H9 (cell line): ENCODE data around the gene PGBD1. TPM values are rescaled to one million over a fixed set of nuclear protein-coding genes. Genes with fewer than 3 reads are reported as not detected.
A peak's percentile ranks its signal among the peaks of the same experiment; 100 is the strongest.

Source experiments
- DNase-seq: peaks from one replicate; pipeline ENCODE4 v3.0.0-alpha.2; 2017
- H2AFZ ChIP-seq: one replicate; pipeline ENCODE4 v1.6.1; 2013; ENCODE audit warnings: mild to moderate bottlenecking, low read length, control low read depth, moderate library complexity
- H2AK5ac ChIP-seq: 2 replicates; pipeline ENCODE4 v1.6.1; 2013; ENCODE audit warnings: low read length, control low read depth, mixed read lengths; ENCODE audit not compliant: insufficient read length
- H2BK120ac ChIP-seq: one replicate; pipeline ENCODE4 v1.6.1; 2013; ENCODE audit warnings: low read depth, mild to moderate bottlenecking, low read length, control low read depth, inconsistent platforms; ENCODE audit not compliant: poor library complexity, severe bottlenecking
- H2BK12ac ChIP-seq: 2 replicates; pipeline ENCODE4 v1.6.1; 2013; ENCODE audit warnings: low read length, control low read depth, mixed read lengths, low read depth; ENCODE audit not compliant: insufficient read length
- H2BK15ac ChIP-seq: 2 replicates; pipeline ENCODE4 v1.6.1; 2013; ENCODE audit warnings: low read depth, low read length, control low read depth
- H2BK20ac ChIP-seq: one replicate; pipeline ENCODE4 v1.6.1; 2013; ENCODE audit warnings: low read depth, mild to moderate bottlenecking, low read length, control low read depth, inconsistent platforms; ENCODE audit not compliant: poor library complexity, severe bottlenecking
- H2BK5ac ChIP-seq: 2 replicates; pipeline ENCODE4 v1.6.1; 2013; ENCODE audit warnings: low read length, control low read depth, mixed read lengths; ENCODE audit not compliant: insufficient read length
- H3K14ac ChIP-seq: 2 replicates; pipeline ENCODE4 v1.6.1; 2013; ENCODE audit warnings: low read length, control low read depth; ENCODE audit not compliant: insufficient read depth
- H3K18ac ChIP-seq: 2 replicates; pipeline ENCODE4 v1.6.1; 2013; ENCODE audit warnings: low read depth, mild to moderate bottlenecking, mixed read lengths, low read length, control low read depth; ENCODE audit not compliant: insufficient read length
- H3K23ac ChIP-seq: 2 replicates; pipeline ENCODE4 v1.6.1; 2013; ENCODE audit warnings: low read length, control low read depth, mixed read lengths, low read depth; ENCODE audit not compliant: insufficient read length
- H3K23me2 ChIP-seq: 2 replicates; pipeline ENCODE4 v1.6.1; 2013; ENCODE audit warnings: low read depth, mild to moderate bottlenecking, mixed read lengths, low read length, control low read depth; ENCODE audit not compliant: insufficient read length, poor library complexity, severe bottlenecking
- H3K27ac ChIP-seq: 2 replicates; pipeline ENCODE4 v1.5.1; 2013; ENCODE audit warnings: low read length, control low read depth, mixed read lengths, low read depth; ENCODE audit not compliant: insufficient read length
- H3K27me3 ChIP-seq: 2 replicates; pipeline ENCODE4 v1.6.1; 2013; ENCODE audit warnings: low read length, control low read depth, inconsistent platforms; ENCODE audit not compliant: insufficient read depth
- H3K4ac ChIP-seq: 2 replicates; pipeline ENCODE4 v1.6.1; 2013; ENCODE audit warnings: low read depth, mild to moderate bottlenecking, control low read depth, inconsistent platforms, low read length, moderate library complexity
- H3K4me1 ChIP-seq: 2 replicates; pipeline ENCODE4 v1.6.1; 2013; ENCODE audit warnings: low read length, control low read depth, inconsistent platforms; ENCODE audit not compliant: insufficient read depth
- H3K4me2 ChIP-seq: 2 replicates; pipeline ENCODE4 v1.6.1; 2013; ENCODE audit warnings: low read length, control low read depth, mixed read lengths; ENCODE audit not compliant: insufficient read length, insufficient read depth
- H3K56ac ChIP-seq: 2 replicates; pipeline ENCODE4 v1.6.1; 2013; ENCODE audit warnings: low read depth, mild to moderate bottlenecking, mixed read lengths, low read length, control low read depth; ENCODE audit not compliant: insufficient read length
- H3K79me1 ChIP-seq: 2 replicates; pipeline ENCODE4 v1.6.1; 2013; ENCODE audit warnings: low read depth, mild to moderate bottlenecking, moderate library complexity, low read length, control low read depth, inconsistent platforms; ENCODE audit not compliant: insufficient read depth, poor library complexity, severe bottlenecking
- H3K79me2 ChIP-seq: 2 replicates; pipeline ENCODE4 v1.6.1; 2013; ENCODE audit warnings: low read length, control low read depth, inconsistent platforms; ENCODE audit not compliant: insufficient read depth
- H3K9ac ChIP-seq: 2 replicates; pipeline ENCODE4 v1.6.1; 2013; ENCODE audit warnings: low read length, control low read depth, mixed read lengths; ENCODE audit not compliant: insufficient read length; ENCODE audit errors: extremely low read depth
- H3K9me3 ChIP-seq: one replicate; pipeline ENCODE4 v1.6.1; 2013; ENCODE audit warnings: low read depth, low read length, inconsistent platforms; ENCODE audit not compliant: control insufficient read depth
- H3T11ph ChIP-seq: one replicate; pipeline ENCODE4 v1.6.1; 2013; ENCODE audit warnings: mild to moderate bottlenecking, low read length, control low read depth, inconsistent platforms
- H4K20me1 ChIP-seq: one replicate; pipeline ENCODE4 v1.6.1; 2013; ENCODE audit not compliant: control insufficient read depth, insufficient read length, insufficient read depth
- H4K5ac ChIP-seq: 2 replicates; pipeline ENCODE4 v1.6.1; 2013; ENCODE audit warnings: low read depth, mild to moderate bottlenecking, mixed read lengths, low read length, control low read depth; ENCODE audit not compliant: insufficient read length
- H4K8ac ChIP-seq: replicated peaks from 2 replicates; pipeline ENCODE4 v1.6.1; 2013; ENCODE audit warnings: low read length, control low read depth, mixed read lengths, low read depth; ENCODE audit not compliant: insufficient read length
- H4K91ac ChIP-seq: 2 replicates; pipeline ENCODE4 v1.6.1; 2013; ENCODE audit warnings: low read depth, mild to moderate bottlenecking, moderate library complexity, mixed read lengths, low read length, control low read depth; ENCODE audit not compliant: insufficient read length
- H3K27ac Mint-ChIP-seq, 3 experiments: 2 replicates in 2 of 3; 3 replicates in 1 of 3; pipeline ENCODE4 v1.8.0; 2020 to 2021; ENCODE audit warnings: mixed read lengths in 3 of 3, mild to moderate bottlenecking in 1 of 3, moderate library complexity in 1 of 3
- H3K27me3 Mint-ChIP-seq: 2 replicates; pipeline ENCODE4 v1.8.0; 2021; ENCODE audit warnings: low read depth, mild to moderate bottlenecking, moderate library complexity, mixed read lengths
- H3K36me3 Mint-ChIP-seq, 3 experiments: 2 replicates in 2 of 3; 3 replicates in 1 of 3; pipeline ENCODE4 v1.8.0; 2020 to 2021; ENCODE audit warnings: low read depth in 3 of 3, mixed read lengths in 3 of 3; ENCODE audit not compliant: insufficient read depth in 1 of 3
- H3K4me1 Mint-ChIP-seq, 2 experiments: 2 replicates each; pipeline ENCODE4 v1.8.0; 2020; ENCODE audit warnings: mixed read lengths in 2 of 2
- H3K4me3 Mint-ChIP-seq, 2 experiments: 2 replicates in 1 of 2; 3 replicates in 1 of 2; pipeline ENCODE4 v1.8.0; 2020 to 2021; ENCODE audit warnings: mild to moderate bottlenecking in 2 of 2, mixed read lengths in 2 of 2, moderate library complexity in 1 of 2
- H3K9me3 Mint-ChIP-seq, 2 experiments: 2 replicates in 1 of 2; 3 replicates in 1 of 2; pipeline ENCODE4 v1.8.0; 2020; ENCODE audit warnings: mild to moderate bottlenecking in 2 of 2, mixed read lengths in 2 of 2, moderate library complexity in 1 of 2
- WGBS: extraction: QIAGEN DNeasy Blood & Tissue Kit; methylation state at CpG from one replicate; pipeline ENCODE4 v1.1.7; 2013; ENCODE audit warnings: missing lambda C conversion rate, low lambda C conversion rate, mixed read lengths; ENCODE audit not compliant: insufficient read length; ENCODE audit errors: extremely low coverage; 5-methylcytosine and 5-hydroxymethylcytosine counted together
- total RNA-seq: library from RNA; stranded (reverse); gene quantifications from 2 replicates; pipeline ENCODE4 v1.2.1, GENCODE V29; 2021
- TF ChIP-seq, protein P1 (sequence below): fragments of 200-600 bp; sonication (generic); conservative IDR thresholded peaks from 3 replicates; pipeline ENCODE4 v1.8.0; 2021; ENCODE audit warnings: antibody characterized with exemption, mild to moderate bottlenecking

The PGBD1 gene
- total RNA-seq, 1 experiment from 2014 or later, result 10.1 TPM

DNA sequence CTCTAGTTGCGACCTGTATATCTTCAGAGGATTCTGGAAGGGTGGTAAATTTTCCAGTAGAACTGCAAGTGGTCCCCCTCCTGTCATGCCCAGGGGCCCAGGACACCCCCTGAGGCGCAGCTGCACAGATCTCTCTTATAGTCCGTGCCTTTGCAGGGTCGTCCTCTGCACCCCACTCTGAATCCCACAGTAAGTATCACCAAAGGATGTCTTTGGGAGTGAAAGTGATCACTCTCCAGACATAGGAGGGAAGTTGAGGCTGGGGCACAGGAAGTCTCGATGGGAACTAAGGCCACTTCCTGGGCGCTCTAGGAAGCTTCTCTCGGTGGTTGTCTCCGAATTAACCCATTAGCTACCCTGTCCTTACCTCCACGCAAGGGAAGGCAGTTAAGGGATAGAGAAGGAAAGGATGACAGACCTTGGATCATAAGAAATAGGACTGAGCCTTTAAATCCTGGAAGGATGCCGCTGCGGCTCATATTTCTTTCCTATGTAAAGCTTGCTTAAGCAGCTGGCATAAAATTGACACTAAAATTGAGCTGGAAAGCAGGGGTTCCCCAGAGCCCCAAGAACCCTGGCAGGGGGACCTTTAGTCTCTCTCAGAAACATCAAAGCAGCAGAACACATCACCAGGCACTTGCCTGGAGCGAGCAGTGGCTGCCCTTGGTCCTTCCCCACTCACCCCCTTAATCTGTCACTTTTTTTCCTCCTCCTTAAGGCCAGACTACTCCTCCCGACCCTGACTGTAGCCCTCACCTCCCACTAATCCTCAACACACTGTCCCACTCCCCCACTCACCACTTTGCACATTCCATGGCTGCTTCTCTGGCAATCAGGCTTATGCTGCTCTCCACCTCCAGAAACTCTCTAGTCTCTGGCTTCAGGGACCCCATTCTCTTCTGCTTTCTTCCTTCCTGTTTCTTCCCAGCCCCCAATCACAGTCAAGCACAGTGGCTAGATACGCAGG lies 29.1 kb upstream of the PGBD1 start, which contains the start of gene ZKSCAN4:
ZKSCAN4 (minus strand) TSS at position 261 of the 967 bp plus-strand sequence. CDS start 289 bp downstream, outside the sequence.
- H3K23ac ChIP-seq, result no peak within 1 kb of the TSS
- H2AFZ ChIP-seq, result no peak within 1 kb of the TSS
- H3K27ac ChIP-seq, result no peak within 1 kb of the TSS
- peak within 1 kb of the TSS; percentile 82 for H3K9ac ChIP-seq
- peaks cover 1% of the 10 kb centered on the region; the same call in 1 of the 2 replicates for H3K27me3 Mint-ChIP-seq
- H3K9me3 ChIP-seq, result no peaks in the 10 kb centered on the region
- H4K8ac ChIP-seq, result no peak within 1 kb of the TSS
- H3K4ac ChIP-seq, result no peak within 1 kb of the TSS
- no peaks in the 10 kb centered on the region for H3K27me3 ChIP-seq
- no peaks in the 10 kb centered on the region for H4K20me1 ChIP-seq
- no peaks in the 10 kb centered on the region for H3K79me1 ChIP-seq
- no peak within 1 kb of the TSS for H4K5ac ChIP-seq
- no peak within 1 kb of the TSS for H2BK120ac ChIP-seq
- no peak within 1 kb of the TSS for H2BK5ac ChIP-seq
- H3K14ac ChIP-seq, result no peak within 1 kb of the TSS
- no peak within 1 kb of the TSS for H2AK5ac ChIP-seq
- H2BK12ac ChIP-seq, result no peak within 1 kb of the TSS
- peaks cover 3% of the 10 kb centered on the region; the same call in 1 of the 2 replicates for H3K79me2 ChIP-seq
- peaks cover 4% of the 10 kb centered on the region for H3K23me2 ChIP-seq
- no peak within 1 kb of the TSS for H3T11ph ChIP-seq
- H3K18ac ChIP-seq, result no peak within 1 kb of the TSS
- H2BK15ac ChIP-seq, result no peak within 1 kb of the TSS
- H3K4me1 ChIP-seq, result no peaks in the 10 kb centered on the region
- H3K4me1 Mint-ChIP-seq, result peaks cover 13 to 14% of the 10 kb centered on the region in 2 experiments
- no CpG with 5 or more reads among the region's 14 CpGs for WGBS
- no peak within 1 kb of the TSS for H3K56ac ChIP-seq
- H3K36me3 Mint-ChIP-seq, result peaks cover 0 to 16% (median 10%) of the 10 kb centered on the region in 3 experiments; a peak in 5 of 7 replicates
- H3K27ac Mint-ChIP-seq, result peak within 1 kb of the TSS; percentile 85 to 93 (median 93); a peak in 6 of 7 replicates
- H2BK20ac ChIP-seq, result no peak within 1 kb of the TSS
- DNase-seq, result peak; percentile 79
- peak within 1 kb of the TSS; percentile 69 for H3K4me2 ChIP-seq
- H3K9me3 Mint-ChIP-seq, result no peaks in the 10 kb centered on the region
- TF ChIP-seq, protein P1, sequence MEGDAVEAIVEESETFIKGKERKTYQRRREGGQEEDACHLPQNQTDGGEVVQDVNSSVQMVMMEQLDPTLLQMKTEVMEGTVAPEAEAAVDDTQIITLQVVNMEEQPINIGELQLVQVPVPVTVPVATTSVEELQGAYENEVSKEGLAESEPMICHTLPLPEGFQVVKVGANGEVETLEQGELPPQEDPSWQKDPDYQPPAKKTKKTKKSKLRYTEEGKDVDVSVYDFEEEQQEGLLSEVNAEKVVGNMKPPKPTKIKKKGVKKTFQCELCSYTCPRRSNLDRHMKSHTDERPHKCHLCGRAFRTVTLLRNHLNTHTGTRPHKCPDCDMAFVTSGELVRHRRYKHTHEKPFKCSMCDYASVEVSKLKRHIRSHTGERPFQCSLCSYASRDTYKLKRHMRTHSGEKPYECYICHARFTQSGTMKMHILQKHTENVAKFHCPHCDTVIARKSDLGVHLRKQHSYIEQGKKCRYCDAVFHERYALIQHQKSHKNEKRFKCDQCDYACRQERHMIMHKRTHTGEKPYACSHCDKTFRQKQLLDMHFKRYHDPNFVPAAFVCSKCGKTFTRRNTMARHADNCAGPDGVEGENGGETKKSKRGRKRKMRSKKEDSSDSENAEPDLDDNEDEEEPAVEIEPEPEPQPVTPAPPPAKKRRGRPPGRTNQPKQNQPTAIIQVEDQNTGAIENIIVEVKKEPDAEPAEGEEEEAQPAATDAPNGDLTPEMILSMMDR, result no peak
- peak within 1 kb of the TSS; percentile 96 to 98 for H3K4me3 Mint-ChIP-seq
- H4K91ac ChIP-seq, result no peak within 1 kb of the TSS
